Hematopoietic multipotent progenitor cell treated with erythropoietin and hydrocortisone succinate and interleukin-3 and kit ligand, for 17 days (in vitro differentiated cells): ENCODE measurements around the gene TRRAP.
"Not testable (repeated sequence)": the region's sequence is repeated elsewhere in the genome, so short reads cannot be mapped to it uniquely, and the experiment has no call there.

Experiments
- DNase-seq: peaks from one replicate; pipeline ENCODE4 v3.0.0-alpha.2; 2015; ENCODE audit warnings: low spot score

The TRRAP gene

GRCh38 chr7:98866765-98867164 is 11.6 kb upstream of the TRRAP start:
- no peak for DNase-seq

GRCh38 chr7:98868450-98868849 is 9.9 kb upstream of the TRRAP start:
- no peak for DNase-seq

- DNase-seq: no peak
These were observed 9.2 kb upstream of the TRRAP start for GRCh38 chr7:98869027-98869596.

- DNase-seq: no peak
These were observed 8.7 kb upstream of the TRRAP start, which contains the start of gene TMEM130 for GRCh38 chr7:98869597-98870120. TSS of gene TMEM130 (minus strand) at chr7:98870014. CDS start at chr7:98869861, 153 bp downstream.

GRCh38 chr7:98870121-98870651 is 8.1 kb upstream of the TRRAP start:
- no peak for DNase-seq

GRCh38 chr7:98870807-98871491 is 7.4 kb upstream of the TRRAP start:
- no peak for DNase-seq

- DNase-seq: no peak
These were observed 5.9 kb upstream of the TRRAP start for GRCh38 chr7:98872328-98872924.

GRCh38 chr7:98873610-98874009 is 4.7 kb upstream of the TRRAP start:
- DNase-seq: not testable (repeated sequence)

GRCh38 chr7:98874942-98875341 is 3.4 kb upstream of the TRRAP start:
- DNase-seq: no peak

- DNase-seq: no peak
These were observed 2.8 kb upstream of the TRRAP start for GRCh38 chr7:98875501-98875900.

- DNase-seq: no peak
These were observed 1.2 kb upstream of the TRRAP start for GRCh38 chr7:98877146-98877545.

GRCh38 chr7:98877692-98878364 is 504 bp upstream of the TRRAP start:
- no peak for DNase-seq

GRCh38 chr7:98879198-98879978 is 1.1 kb downstream of the TRRAP start:
- DNase-seq: peak; percentile 16

- DNase-seq: no peak
These were observed 1.6 kb downstream of the TRRAP start for GRCh38 chr7:98879979-98880315.

- no peak for DNase-seq
These were observed 2.2 kb downstream of the TRRAP start for GRCh38 chr7:98880485-98880884.

- DNase-seq: no peak
These were observed 3.4 kb downstream of the TRRAP start for GRCh38 chr7:98881561-98882315.

GRCh38 chr7:98884416-98884815 is 6.1 kb downstream of the TRRAP start:
- no peak for DNase-seq

GRCh38 chr7:98887038-98887437 is 8.7 kb downstream of the TRRAP start:
- no peak for DNase-seq

GRCh38 chr7:98892609-98893008 is 14.3 kb downstream of the TRRAP start:
- no peak for DNase-seq

- DNase-seq: no peak
These were observed 21.5 kb downstream of the TRRAP start for GRCh38 chr7:98899816-98900215.

- no peak for DNase-seq
These were observed 22.5 kb downstream of the TRRAP start for GRCh38 chr7:98900815-98901214.
